Activated T-helper 1 cell treated with anti-CD3 and anti-CD28 coated beads, Interleukin-12 subunit alpha, Interleukin-12 subunit beta, Interleukin-2, Interleukin-4 antibody, amounts not matched to agents 30 ng/mL and 10 ng/mL and 1 ng/mL, durations not matched to agents 14 hours and 24 hours and 36 hours (primary cell): ENCODE results near the gene NCAPD3. TPM values are rescaled to one million over a fixed set of nuclear protein-coding genes. Genes with fewer than 3 reads are reported as not detected.

Experiments
- DNase-seq: peaks from one replicate; pipeline ENCODE4 v3.0.0; 2021; ENCODE audit warnings: low spot score
- H3K27ac Mint-ChIP-seq: one replicate; pipeline ENCODE4 v1.8.0; 2021; ENCODE audit warnings: mild to moderate bottlenecking, mixed read lengths
- H3K27me3 Mint-ChIP-seq: one replicate; pipeline ENCODE4 v1.8.0; 2022; ENCODE audit warnings: mild to moderate bottlenecking, moderate library complexity, mixed read lengths; ENCODE audit not compliant: insufficient read depth
- H3K36me3 Mint-ChIP-seq: one replicate; pipeline ENCODE4 v1.8.0; 2021; ENCODE audit warnings: low read depth, mixed read lengths
- H3K4me1 Mint-ChIP-seq: one replicate; pipeline ENCODE4 v1.8.0; 2021; ENCODE audit warnings: low read depth, mixed read lengths
- H3K4me3 Mint-ChIP-seq: one replicate; pipeline ENCODE4 v1.8.0; 2021; ENCODE audit warnings: mild to moderate bottlenecking, moderate library complexity, mixed read lengths
- H3K9me3 Mint-ChIP-seq: one replicate; pipeline ENCODE4 v1.8.0; 2021; ENCODE audit warnings: mixed read lengths
- intact Hi-C: fragments of 100-400 bp; cut with micrococcal nuclease; formaldehyde crosslinking; loops from one replicate; pipeline ENCODE4 v1.15.1; 2024
- total RNA-seq: library from RNA; stranded (reverse); gene quantifications from 2 replicates; pipeline ENCODE4 v1.2.3, GENCODE V29; 2022

Gene NCAPD3
- total RNA-seq, 1 donor from 2014 or later: 103 TPM

- no peak for DNase-seq
- Mint-ChIP-seq H3K4me3 (no peak overlapping the region), H3K9me3 (no peaks in the 10 kb centered on the region)
Observed at GRCh38 chr11:134157451-134157850, 66.3 kb downstream of the NCAPD3 start.

GRCh38 chr11:134155946-134156865 is 67.6 kb downstream of the NCAPD3 start:
- no peaks in the 10 kb centered on the region for H3K27me3 Mint-ChIP-seq
- no peak overlapping the region for H3K4me3 Mint-ChIP-seq
- peaks cover 55% of the 10 kb centered on the region for H3K36me3 Mint-ChIP-seq
- no peaks in the 10 kb centered on the region for H3K4me1 Mint-ChIP-seq
- intact Hi-C loops: no loop called here
- H3K9me3 Mint-ChIP-seq: no peaks in the 10 kb centered on the region
- no peak overlapping the region for H3K27ac Mint-ChIP-seq
- no peak for DNase-seq

More at GRCh38 chr11:134157451-134157850, 66.3 kb downstream of the NCAPD3 start:
- no peaks in the 10 kb centered on the region for H3K27me3 Mint-ChIP-seq
- H3K4me1 Mint-ChIP-seq: no peaks in the 10 kb centered on the region
- intact Hi-C loops: no loop called here
- H3K36me3 Mint-ChIP-seq: peaks cover 52% of the 10 kb centered on the region
- no peak overlapping the region for H3K27ac Mint-ChIP-seq

GRCh38 chr11:134155456-134155855 is 68.3 kb downstream of the NCAPD3 start:
- Mint-ChIP-seq H3K4me1 (no peaks in the 10 kb centered on the region), H3K27me3 (no peaks in the 10 kb centered on the region), H3K36me3 (peaks cover 58% of the 10 kb centered on the region), H3K9me3 (no peaks in the 10 kb centered on the region), H3K27ac (no peak overlapping the region), H3K4me3 (no peak overlapping the region)
- no peak for DNase-seq
- intact Hi-C loops: no loop called here

GRCh38 chr11:134154441-134154840 is 69.3 kb downstream of the NCAPD3 start:
- no peaks in the 10 kb centered on the region for H3K27me3 Mint-ChIP-seq
- H3K36me3 Mint-ChIP-seq: peaks cover 57% of the 10 kb centered on the region
- no peak overlapping the region for H3K27ac Mint-ChIP-seq
- H3K4me1 Mint-ChIP-seq: no peaks in the 10 kb centered on the region
- intact Hi-C loops: no loop called here
- no peaks in the 10 kb centered on the region for H3K9me3 Mint-ChIP-seq
- H3K4me3 Mint-ChIP-seq: no peak overlapping the region
- no peak for DNase-seq

- intact Hi-C loops: no loop called here
- DNase-seq: no peak
- no peaks in the 10 kb centered on the region for H3K4me1 Mint-ChIP-seq
- H3K27ac Mint-ChIP-seq: no peak overlapping the region
- no peak overlapping the region for H3K4me3 Mint-ChIP-seq
- H3K27me3 Mint-ChIP-seq: no peaks in the 10 kb centered on the region
- H3K9me3 Mint-ChIP-seq: no peaks in the 10 kb centered on the region
- H3K36me3 Mint-ChIP-seq: peaks cover 50% of the 10 kb centered on the region
Observed at GRCh38 chr11:134153147-134153905, 70.4 kb downstream of the NCAPD3 start.

- H3K27me3 Mint-ChIP-seq: no peaks in the 10 kb centered on the region
- H3K27ac Mint-ChIP-seq: no peak overlapping the region
- no peaks in the 10 kb centered on the region for H3K9me3 Mint-ChIP-seq
- no peak for DNase-seq
- intact Hi-C loops: no loop called here
- no peak overlapping the region for H3K4me3 Mint-ChIP-seq
- H3K36me3 Mint-ChIP-seq: peaks cover 49% of the 10 kb centered on the region
- no peaks in the 10 kb centered on the region for H3K4me1 Mint-ChIP-seq
Observed at GRCh38 chr11:134152696-134153095, 71.1 kb downstream of the NCAPD3 start.

- H3K36me3 Mint-ChIP-seq: peaks cover 38% of the 10 kb centered on the region
- no peaks in the 10 kb centered on the region for H3K9me3 Mint-ChIP-seq
- DNase-seq: no peak
- H3K4me1 Mint-ChIP-seq: no peaks in the 10 kb centered on the region
- intact Hi-C loops: no loop called here
- no peaks in the 10 kb centered on the region for H3K27me3 Mint-ChIP-seq
- no peak overlapping the region for H3K4me3 Mint-ChIP-seq
- no peak overlapping the region for H3K27ac Mint-ChIP-seq
Observed at GRCh38 chr11:134151083-134151747, 72.6 kb downstream of the NCAPD3 start.

GRCh38 chr11:134150195-134150903 is 73.4 kb downstream of the NCAPD3 start:
- no peaks in the 10 kb centered on the region for H3K9me3 Mint-ChIP-seq
- no peak overlapping the region for H3K4me3 Mint-ChIP-seq
- no peaks in the 10 kb centered on the region for H3K4me1 Mint-ChIP-seq
- DNase-seq: no peak
- H3K27me3 Mint-ChIP-seq: no peaks in the 10 kb centered on the region
- H3K36me3 Mint-ChIP-seq: peaks cover 30% of the 10 kb centered on the region
- H3K27ac Mint-ChIP-seq: no peak overlapping the region
- intact Hi-C loops: no loop called here

GRCh38 chr11:134149371-134149770 is 74.4 kb downstream of the NCAPD3 start:
- no peak for DNase-seq
- H3K36me3 Mint-ChIP-seq: peaks cover 20% of the 10 kb centered on the region
- no peaks in the 10 kb centered on the region for H3K27me3 Mint-ChIP-seq

GRCh38 chr11:134146598-134146997 is 77.2 kb downstream of the NCAPD3 start:
- intact Hi-C loops: no loop called here
- Mint-ChIP-seq H3K27ac (no peak overlapping the region), H3K36me3 (peaks cover 16% of the 10 kb centered on the region), H3K27me3 (no peaks in the 10 kb centered on the region), H3K9me3 (no peaks in the 10 kb centered on the region), H3K4me3 (no peak overlapping the region), H3K4me1 (peaks cover 13% of the 10 kb centered on the region)
- no peak for DNase-seq

More at GRCh38 chr11:134149371-134149770, 74.4 kb downstream of the NCAPD3 start:
- no peak overlapping the region for H3K27ac Mint-ChIP-seq
- H3K9me3 Mint-ChIP-seq: no peaks in the 10 kb centered on the region
- no peak overlapping the region for H3K4me3 Mint-ChIP-seq
- peaks cover 2% of the 10 kb centered on the region for H3K4me1 Mint-ChIP-seq
- intact Hi-C loops: no loop called here

- Mint-ChIP-seq H3K27me3 (no peaks in the 10 kb centered on the region), H3K27ac (no peak overlapping the region), H3K36me3 (peaks cover 8% of the 10 kb centered on the region), H3K4me1 (peaks cover 13% of the 10 kb centered on the region), H3K4me3 (no peak overlapping the region), H3K9me3 (no peaks in the 10 kb centered on the region)
- intact Hi-C loops: no loop called here
- DNase-seq: no peak
Observed at GRCh38 chr11:134145715-134146114, 78.1 kb downstream of the NCAPD3 start.

GRCh38 chr11:134144744-134145143 is 79.0 kb downstream of the NCAPD3 start:
- Mint-ChIP-seq H3K36me3 (peaks cover 6% of the 10 kb centered on the region), H3K4me3 (no peak overlapping the region), H3K9me3 (no peaks in the 10 kb centered on the region), H3K4me1 (peaks cover 13% of the 10 kb centered on the region), H3K27ac (no peak overlapping the region), H3K27me3 (no peaks in the 10 kb centered on the region)
- intact Hi-C loops: no loop called here
- DNase-seq: no peak
